Neural progenitor cell (in vitro differentiated cells): ENCODE measurements around the gene VARS1. TPM values are rescaled to one million over a fixed set of nuclear protein-coding genes. Genes with fewer than 3 reads are reported as not detected.

Experiments used
- DNase-seq: peaks from one replicate; pipeline ENCODE4 v3.0.0-alpha.2; 2016; ENCODE audit warnings: low spot score
- H2AFZ ChIP-seq: fragments of 200-600 bp; sonication (generic); replicated peaks from 2 replicates; pipeline ENCODE4 v1.6.1; 2016; ENCODE audit warnings: antibody characterized with exemption
- H3F3A ChIP-seq: fragments of 200-600 bp; sonication (generic); 2 replicates; pipeline ENCODE4 v1.6.1; 2016; ENCODE audit warnings: antibody characterized with exemption, low read depth
- H3K27ac ChIP-seq: fragments of 200-600 bp; sonication (generic); 2 replicates; pipeline ENCODE4 v1.5.1; 2016; ENCODE audit warnings: mild to moderate bottlenecking
- H3K27me3 ChIP-seq: fragments of 200-600 bp; sonication (generic); 2 replicates; pipeline ENCODE4 v1.6.1; 2016; ENCODE audit warnings: mild to moderate bottlenecking, moderate library complexity
- H3K36me3 ChIP-seq: fragments of 200-600 bp; sonication (generic); 2 replicates; pipeline ENCODE4 v1.5.1; 2016
- H3K4me1 ChIP-seq: fragments of 200-600 bp; sonication (generic); 2 replicates; pipeline ENCODE4 v1.6.1; 2016; ENCODE audit warnings: mixed run types
- H3K4me2 ChIP-seq: fragments of 200-600 bp; sonication (generic); 2 replicates; pipeline ENCODE4 v1.6.1; 2016
- H3K4me3 ChIP-seq: fragments of 200-600 bp; sonication (generic); 2 replicates; pipeline ENCODE4 v1.5.1; 2016
- H3K79me2 ChIP-seq: fragments of 200-600 bp; sonication (generic); 2 replicates; pipeline ENCODE4 v1.6.1; 2016; ENCODE audit warnings: low read depth
- H3K9ac ChIP-seq: fragments of 200-600 bp; sonication (generic); 2 replicates; pipeline ENCODE4 v1.6.1; 2016
- H3K9me3 ChIP-seq: fragments of 200-600 bp; sonication (generic); 2 replicates; pipeline ENCODE4 v1.5.1; 2016; ENCODE audit warnings: low read depth
- H4K20me1 ChIP-seq: fragments of 200-600 bp; sonication (generic); 2 replicates; pipeline ENCODE4 v1.6.1; 2016; ENCODE audit warnings: low read depth
- H3K27ac Mint-ChIP-seq: 3 replicates; pipeline ENCODE4 v1.8.0; 2021; ENCODE audit warnings: mixed read lengths
- H3K27me3 Mint-ChIP-seq: 2 replicates; pipeline ENCODE4 v1.8.0; 2022; ENCODE audit warnings: low read depth, mild to moderate bottlenecking, inconsistent platforms, moderate library complexity, mixed read lengths; ENCODE audit not compliant: insufficient read depth
- H3K36me3 Mint-ChIP-seq: 3 replicates; pipeline ENCODE4 v1.8.0; 2021; ENCODE audit warnings: mixed read lengths
- H3K4me1 Mint-ChIP-seq: 3 replicates; pipeline ENCODE4 v1.8.0; 2021; ENCODE audit warnings: mixed read lengths
- H3K4me3 Mint-ChIP-seq: 3 replicates; pipeline ENCODE4 v1.8.0; 2021; ENCODE audit warnings: mild to moderate bottlenecking, moderate library complexity, mixed read lengths
- H3K9me3 Mint-ChIP-seq: 3 replicates; pipeline ENCODE4 v1.8.0; 2020; ENCODE audit warnings: mixed read lengths
- EZH2 ChIP-seq: fragments of 200-600 bp; sonication (generic); IDR thresholded peaks from 2 replicates; pipeline ENCODE4 v1.6.1; 2017; ENCODE audit warnings: antibody characterized with exemption, mild to moderate bottlenecking, moderate library complexity
- EZH2phosphoT487 ChIP-seq: fragments of 200-600 bp; sonication (generic); IDR thresholded peaks from 2 replicates; pipeline ENCODE4 v1.6.1; 2017; ENCODE audit warnings: antibody characterized with exemption
- small RNA-seq: library from RNA; depleted of rRNA; stranded (forward); fragments of <200 nt; gene quantifications from one replicate; pipeline ENCODE3, GENCODE V24; 2015
- total RNA-seq: library from RNA; depleted of rRNA; stranded (reverse); fragments of >200 nt; gene quantifications from 2 replicates; pipeline ENCODE4 v1.2.3, GENCODE V29; 2015; ENCODE audit warnings: low replicate concordance
- TF ChIP-seq, protein P1 (sequence below): fragments of 200-600 bp; sonication (generic); IDR thresholded peaks from 2 replicates; pipeline ENCODE4 v1.5.1; 2017; ENCODE audit warnings: antibody characterized with exemption, mild to moderate bottlenecking

VARS1 gene
- total RNA-seq, 1 donor from 2014 or later = 34.1 TPM

- H3K27ac ChIP-seq = no peak overlapping the region
- H3K4me2 ChIP-seq = no peak overlapping the region
- H4K20me1 ChIP-seq = no peaks in the 10 kb centered on the region
- H2AFZ ChIP-seq = no peak overlapping the region
- Mint-ChIP-seq H3K27me3 (peaks cover 5% of the 10 kb centered on the region), H3K9me3 (no peaks in the 10 kb centered on the region), H3K4me3 (no peak overlapping the region), H3K4me1 (peaks cover 5% of the 10 kb centered on the region), H3K27ac (no peak overlapping the region), H3K36me3 (peaks cover 15% of the 10 kb centered on the region)
- TF ChIP-seq EZH2 (no peak), EZH2phosphoT487 (no peak)
- TF ChIP-seq, protein P1, sequence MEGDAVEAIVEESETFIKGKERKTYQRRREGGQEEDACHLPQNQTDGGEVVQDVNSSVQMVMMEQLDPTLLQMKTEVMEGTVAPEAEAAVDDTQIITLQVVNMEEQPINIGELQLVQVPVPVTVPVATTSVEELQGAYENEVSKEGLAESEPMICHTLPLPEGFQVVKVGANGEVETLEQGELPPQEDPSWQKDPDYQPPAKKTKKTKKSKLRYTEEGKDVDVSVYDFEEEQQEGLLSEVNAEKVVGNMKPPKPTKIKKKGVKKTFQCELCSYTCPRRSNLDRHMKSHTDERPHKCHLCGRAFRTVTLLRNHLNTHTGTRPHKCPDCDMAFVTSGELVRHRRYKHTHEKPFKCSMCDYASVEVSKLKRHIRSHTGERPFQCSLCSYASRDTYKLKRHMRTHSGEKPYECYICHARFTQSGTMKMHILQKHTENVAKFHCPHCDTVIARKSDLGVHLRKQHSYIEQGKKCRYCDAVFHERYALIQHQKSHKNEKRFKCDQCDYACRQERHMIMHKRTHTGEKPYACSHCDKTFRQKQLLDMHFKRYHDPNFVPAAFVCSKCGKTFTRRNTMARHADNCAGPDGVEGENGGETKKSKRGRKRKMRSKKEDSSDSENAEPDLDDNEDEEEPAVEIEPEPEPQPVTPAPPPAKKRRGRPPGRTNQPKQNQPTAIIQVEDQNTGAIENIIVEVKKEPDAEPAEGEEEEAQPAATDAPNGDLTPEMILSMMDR = no peak
- DNase-seq = no peak
- no peak overlapping the region for H3K4me3 ChIP-seq
- H3F3A ChIP-seq = peaks cover 6% of the 10 kb centered on the region
- H3K27me3 ChIP-seq = no peaks in the 10 kb centered on the region
- H3K36me3 ChIP-seq = no peaks in the 10 kb centered on the region
- no peak overlapping the region for H3K9ac ChIP-seq
- no peaks in the 10 kb centered on the region for H3K9me3 ChIP-seq
- H3K4me1 ChIP-seq = no peaks in the 10 kb centered on the region
- no peaks in the 10 kb centered on the region for H3K79me2 ChIP-seq
These were observed 45.0 kb downstream of the VARS1 start for GRCh38 chr6:31750411-31751022.

DNA sequence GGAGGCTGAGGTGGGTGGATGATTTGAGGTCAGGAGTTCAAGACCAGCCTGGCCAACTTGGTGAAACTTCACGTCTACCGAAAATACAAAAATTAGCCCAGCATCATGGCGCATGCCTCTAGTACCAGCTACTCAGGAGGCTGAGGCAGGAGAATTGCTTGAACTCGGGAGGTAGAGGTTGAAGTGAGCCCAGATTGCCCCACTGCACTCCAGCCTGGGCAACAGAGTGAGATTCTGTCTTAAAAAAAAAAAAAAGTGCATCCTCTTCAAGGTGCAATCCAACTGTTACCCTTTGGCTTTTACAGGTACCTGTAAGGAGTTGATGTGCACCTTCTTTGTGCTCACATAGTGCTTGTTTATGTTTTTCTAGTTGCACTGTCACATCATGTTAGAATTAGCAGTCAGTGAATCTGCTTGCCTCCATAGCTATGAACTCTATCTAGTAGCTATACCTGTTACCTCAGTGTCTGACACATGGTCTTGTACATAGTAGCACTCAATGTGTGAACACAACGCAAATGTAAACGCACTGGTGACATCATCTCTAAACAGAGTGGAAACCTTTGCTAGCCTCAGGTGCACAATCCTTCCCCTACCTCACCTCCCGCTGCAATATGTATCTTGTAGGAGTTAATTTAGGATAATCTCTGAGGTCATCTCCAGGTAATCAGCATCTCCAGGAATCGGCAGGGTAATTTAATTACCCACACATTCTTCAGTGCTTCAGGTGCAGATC lies 46.1 kb downstream of the VARS1 start:
- Mint-ChIP-seq H3K27me3 (peaks cover 6% of the 10 kb centered on the region), H3K4me3 (no peak overlapping the region)

More for the DNA sequence above, 46.1 kb downstream of the VARS1 start:
- peaks cover 14% of the 10 kb centered on the region for H3F3A ChIP-seq
- H4K20me1 ChIP-seq = no peaks in the 10 kb centered on the region
- H2AFZ ChIP-seq = no peak overlapping the region
- no peaks in the 10 kb centered on the region for H3K9me3 ChIP-seq
- DNase-seq = no peak
- H3K9me3 Mint-ChIP-seq = no peaks in the 10 kb centered on the region
- peaks cover 12% of the 10 kb centered on the region for H3K4me1 Mint-ChIP-seq
- H3K9ac ChIP-seq = no peak overlapping the region
- no peaks in the 10 kb centered on the region for H3K36me3 ChIP-seq
- no peak overlapping the region for H3K4me3 ChIP-seq
- H3K4me1 ChIP-seq = peaks cover 10% of the 10 kb centered on the region
- no peak overlapping the region for H3K4me2 ChIP-seq
- H3K36me3 Mint-ChIP-seq = peaks cover 20% of the 10 kb centered on the region
- H3K79me2 ChIP-seq = no peaks in the 10 kb centered on the region
- H3K27me3 ChIP-seq = no peaks in the 10 kb centered on the region
- TF ChIP-seq EZH2 = no peak
- TF ChIP-seq, protein P1 = no peak
- TF ChIP-seq EZH2phosphoT487 = no peak
- peak overlapping the region; percentile 26 for H3K27ac Mint-ChIP-seq
- H3K27ac ChIP-seq = no peak overlapping the region

Small RNA genes within 50 kb of the gene (small RNA-seq; reads per million reads assigned to genes)
- not detected for gene MSH5-SAPCD1
- not detected for gene RF00019
- gene RNU6-850P = not detected
- gene SAPCD1 = not detected
- gene SNORD48 = 186 reads per million, percentile 99 among the genes with 10 or more reads in this experiment
- not detected for gene SNORD52

Other genes with a start within 250 kb of the VARS1 start
- 6.8 and 8.8 TPM in 2 replicates for gene ATP6V1G2, start 249.1 kb downstream of the VARS1 start, total RNA-seq
- 8.6 and 30.3 TPM in 2 replicates for gene NFKBIL1, start 248.1 kb downstream of the VARS1 start, total RNA-seq
- not detected in 2 replicates for gene LTA, start 223.5 kb downstream of the VARS1 start, total RNA-seq
- gene TNF, start 220.2 kb downstream of the VARS1 start, total RNA-seq = 0.19 TPM in 1 of 2 replicates, not detected in the other
- 0.15 TPM in 1 of 2 replicates, not detected in the other for gene LTB, start 213.3 kb downstream of the VARS1 start, total RNA-seq
- gene LST1, start 209.5 kb downstream of the VARS1 start, total RNA-seq = not detected in 2 replicates
- not detected in 2 replicates for gene NCR3, start 202.7 kb downstream of the VARS1 start, total RNA-seq
- not detected in 2 replicates for gene AIF1, start 180.5 kb downstream of the VARS1 start, total RNA-seq
- gene PRRC2A, start 175.0 kb downstream of the VARS1 start, total RNA-seq = 55.5 and 138 TPM in 2 replicates
- 171 and 310 TPM in 2 replicates for gene BAG6, start 143.1 kb downstream of the VARS1 start, total RNA-seq
- 2.6 and 4.2 TPM in 2 replicates for gene APOM, start 139.9 kb downstream of the VARS1 start, total RNA-seq
- 14.6 and 17.1 TPM in 2 replicates for gene C6orf47, start 135.0 kb downstream of the VARS1 start, total RNA-seq
- gene GPANK1, start 130.8 kb downstream of the VARS1 start, total RNA-seq = 20.2 and 21.0 TPM in 2 replicates
- 126 and 190 TPM in 2 replicates for gene CSNK2B, start 129.7 kb downstream of the VARS1 start, total RNA-seq
- gene LY6G5B, start 125.8 kb downstream of the VARS1 start, total RNA-seq = 2.8 and 8.6 TPM in 2 replicates
- gene LY6G5C, start 114.7 kb downstream of the VARS1 start, total RNA-seq = 0.09 TPM in 1 of 2 replicates, not detected in the other
- gene ABHD16A, start 92.4 kb downstream of the VARS1 start, total RNA-seq = 21.3 and 45.0 TPM in 2 replicates
- not detected in 2 replicates for gene LY6G6F, start 88.9 kb downstream of the VARS1 start, total RNA-seq
- 0.90 TPM in 1 of 2 replicates, not detected in the other for gene LY6G6D, start 80.4 kb downstream of the VARS1 start, total RNA-seq
- not detected in 2 replicates for gene LY6G6C, start 74.0 kb downstream of the VARS1 start, total RNA-seq
- not detected in 2 replicates for gene MPIG6B, start 72.4 kb downstream of the VARS1 start, total RNA-seq
- 94.3 and 202 TPM in 2 replicates for gene DDAH2, start 66.5 kb downstream of the VARS1 start, total RNA-seq
- 234 and 307 TPM in 2 replicates for gene CLIC1, start 59.2 kb downstream of the VARS1 start, total RNA-seq
- 45.5 and 50.9 TPM in 2 replicates for gene MSH5, start 55.7 kb downstream of the VARS1 start, total RNA-seq
- gene SAPCD1, start 33.1 kb downstream of the VARS1 start, total RNA-seq = 10.1 and 11.9 TPM in 2 replicates
- gene VWA7, start 18.4 kb downstream of the VARS1 start, total RNA-seq = 0.15 and 0.34 TPM in 2 replicates
- 105 and 125 TPM in 2 replicates for gene LSM2, start 11.2 kb upstream of the VARS1 start, total RNA-seq
- gene HSPA1L, start 19.5 kb upstream of the VARS1 start, total RNA-seq = 0.49 and 1.2 TPM in 2 replicates
- gene HSPA1A, start 19.8 kb upstream of the VARS1 start, total RNA-seq = 36.0 and 84.3 TPM in 2 replicates
- gene HSPA1B, start 32.0 kb upstream of the VARS1 start, total RNA-seq = 35.3 and 65.1 TPM in 2 replicates
- gene NEU1, start 67.1 kb upstream of the VARS1 start, total RNA-seq = 17.4 and 30.3 TPM in 2 replicates
- gene SLC44A4, start 83.2 kb upstream of the VARS1 start, total RNA-seq = 0.32 and 0.93 TPM in 2 replicates
- gene EHMT2, start 101.9 kb upstream of the VARS1 start, total RNA-seq = 93.3 and 189 TPM in 2 replicates
- gene ZBTB12, start 106.3 kb upstream of the VARS1 start, total RNA-seq = 8.4 and 25.6 TPM in 2 replicates
- 1.1 and 1.4 TPM in 2 replicates for gene C2, start 132.0 kb upstream of the VARS1 start, total RNA-seq
- gene CFB, start 150.3 kb upstream of the VARS1 start, total RNA-seq = 0.50 TPM in 1 of 2 replicates, not detected in the other
- gene NELFE, start 163.2 kb upstream of the VARS1 start, total RNA-seq = 129 and 135 TPM in 2 replicates
- gene SKIC2, start 163.4 kb upstream of the VARS1 start, total RNA-seq = 21.0 and 50.5 TPM in 2 replicates
- 10.2 and 23.0 TPM in 2 replicates for gene DXO, start 176.4 kb upstream of the VARS1 start, total RNA-seq
- 1.7 and 4.3 TPM in 2 replicates for gene C4A, start 186.3 kb upstream of the VARS1 start, total RNA-seq
- 0.30 and 1.5 TPM in 2 replicates for gene C4B, start 219.0 kb upstream of the VARS1 start, total RNA-seq
- gene CYP21A2, start 242.7 kb upstream of the VARS1 start, total RNA-seq = 0.09 TPM in 1 of 2 replicates, not detected in the other